ENCODE results near the gene EYA2.

DNA sequence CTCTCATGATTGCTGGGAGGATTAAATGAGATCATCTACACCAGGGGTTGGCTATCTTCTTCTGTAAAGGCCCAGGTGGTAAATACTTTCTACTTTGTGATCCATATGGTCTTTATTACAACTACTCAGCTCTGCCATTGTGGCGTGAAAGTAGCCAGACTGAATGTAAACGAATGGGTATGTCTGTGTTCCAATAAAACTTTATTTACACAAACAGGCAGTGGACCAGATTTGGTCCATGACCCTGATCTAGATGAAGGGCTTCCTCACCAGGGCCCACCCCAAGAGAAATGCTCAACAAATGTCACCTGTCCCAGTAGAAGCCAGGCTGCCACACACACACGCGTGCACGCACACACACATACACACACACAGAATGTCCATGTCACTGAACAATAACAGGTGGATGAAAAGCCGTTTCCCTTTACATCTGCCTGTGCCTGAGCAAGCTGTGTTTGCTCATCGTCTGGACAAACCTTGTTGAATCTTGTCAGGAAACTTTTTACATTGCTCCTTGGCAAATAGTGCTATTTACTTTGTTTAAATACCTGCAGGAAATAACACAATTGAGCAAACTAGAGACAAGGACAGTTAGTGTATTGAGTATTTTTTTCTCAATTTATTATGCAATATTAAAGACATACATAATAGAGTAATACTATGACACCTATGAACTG, 114.3 kb downstream of the EYA2 start:
- TF ChIP-seq TARDBP (IDR thresholded peaks at IDR 0.05) = no peak
- TF ChIP-seq CTBP1 (IDR thresholded peaks at IDR 0.05; ENCODE audit: borderline replicate concordance) = no peak
- TF ChIP-seq ARNT (IDR thresholded peaks at IDR 0.05) = no peak

All from HEK293T (cell line).